ENCODE data around the gene CLCA1.

Gene CLCA1

DNA sequence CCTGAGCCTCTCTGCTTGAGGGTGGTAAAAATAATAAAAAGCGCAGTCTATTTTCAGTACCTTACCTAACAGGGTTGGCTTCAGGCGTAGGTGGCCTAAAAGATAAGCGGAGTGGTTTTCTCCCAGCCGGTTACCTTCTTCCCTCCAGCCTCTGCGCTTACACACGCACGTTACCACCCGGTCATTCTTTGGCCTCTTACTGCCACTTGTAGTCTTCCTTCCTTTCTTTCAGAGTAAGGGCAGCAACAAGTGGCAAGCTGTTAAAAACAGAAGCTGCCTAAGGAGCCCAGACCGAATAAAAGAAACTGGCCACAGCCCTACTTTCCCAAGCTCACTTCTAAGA, 35.4 kb downstream of the CLCA1 start:
- DNase-seq: no peak

DNA sequence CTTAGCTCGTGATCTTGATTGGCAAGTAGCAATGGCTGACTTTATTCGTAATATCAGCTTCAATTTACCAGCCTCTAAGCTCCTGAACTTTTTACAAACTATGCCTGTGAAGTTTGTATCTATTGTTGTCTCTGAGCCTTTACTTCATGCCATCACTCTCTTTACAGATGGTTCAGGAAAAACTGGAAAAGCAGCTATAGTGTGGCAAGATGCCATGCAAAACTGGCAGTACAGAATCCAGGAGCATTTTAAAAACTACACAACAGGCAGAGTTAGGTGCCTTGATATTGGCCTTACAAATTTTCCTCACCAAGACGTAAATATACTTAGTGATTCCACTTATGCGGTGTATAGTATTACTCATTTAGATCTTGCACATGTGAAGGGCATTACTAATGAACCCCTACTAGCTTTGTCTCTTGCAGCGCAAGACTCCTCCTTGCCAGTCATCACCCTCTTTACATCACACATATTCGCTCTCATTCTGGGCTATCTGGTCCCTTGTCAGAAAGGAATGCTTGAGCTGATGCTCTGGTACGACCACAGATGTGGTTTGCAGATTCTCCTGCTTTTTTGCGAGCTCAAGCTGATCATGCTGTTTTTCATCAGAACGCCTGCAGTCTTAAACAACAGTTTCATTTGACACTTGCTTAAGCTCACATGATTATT, 36.3 kb downstream of the CLCA1 start:
- no peak for DNase-seq

DNA sequence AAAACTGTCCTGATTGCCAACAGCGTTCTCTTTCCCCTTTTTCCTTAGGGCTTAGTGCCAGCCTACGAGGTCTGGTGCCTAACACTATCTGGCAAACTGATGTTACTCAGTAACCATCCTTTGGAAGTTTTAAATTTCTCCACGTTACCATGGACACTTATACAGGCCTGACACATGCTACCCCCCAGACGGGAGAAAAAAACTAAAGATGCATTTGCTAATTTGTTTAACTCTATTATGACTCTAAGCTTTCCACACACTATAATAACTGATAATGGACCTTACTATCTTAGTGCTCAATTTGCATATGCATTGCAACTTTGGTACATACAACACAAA, 36.8 kb downstream of the CLCA1 start:
- no peak for DNase-seq

DNA sequence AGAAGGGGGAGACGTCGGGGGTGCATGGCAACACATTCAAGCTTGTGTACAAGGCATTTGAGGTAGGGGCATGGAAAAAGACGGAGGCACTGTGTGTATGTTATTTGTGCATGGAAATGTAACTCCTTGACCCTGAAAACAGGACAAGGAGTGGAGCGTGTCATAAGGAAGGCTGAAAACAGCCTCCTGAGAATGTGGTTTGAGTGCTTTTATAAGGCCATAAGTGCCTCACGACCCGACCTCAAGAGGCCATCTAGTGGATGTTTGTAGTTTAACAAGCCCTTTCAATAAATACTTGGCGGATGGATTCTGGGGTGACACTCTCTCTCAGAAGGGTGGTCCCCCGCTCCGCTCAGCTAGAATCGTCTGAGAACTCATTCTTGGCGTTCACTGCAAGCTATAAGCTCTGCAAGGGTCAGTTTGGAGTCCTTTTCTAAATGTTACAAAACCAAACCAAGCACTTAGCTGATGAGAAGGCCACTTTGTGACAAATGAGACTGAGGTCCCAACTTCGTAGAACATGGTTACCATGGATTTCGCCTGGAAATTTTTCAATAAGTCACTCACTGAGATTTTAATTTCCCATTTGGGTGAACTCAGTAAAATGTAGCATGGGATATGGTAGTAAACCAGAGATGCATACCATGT, 39.3 kb downstream of the CLCA1 start:
- DNase-seq: no peak

DNA sequence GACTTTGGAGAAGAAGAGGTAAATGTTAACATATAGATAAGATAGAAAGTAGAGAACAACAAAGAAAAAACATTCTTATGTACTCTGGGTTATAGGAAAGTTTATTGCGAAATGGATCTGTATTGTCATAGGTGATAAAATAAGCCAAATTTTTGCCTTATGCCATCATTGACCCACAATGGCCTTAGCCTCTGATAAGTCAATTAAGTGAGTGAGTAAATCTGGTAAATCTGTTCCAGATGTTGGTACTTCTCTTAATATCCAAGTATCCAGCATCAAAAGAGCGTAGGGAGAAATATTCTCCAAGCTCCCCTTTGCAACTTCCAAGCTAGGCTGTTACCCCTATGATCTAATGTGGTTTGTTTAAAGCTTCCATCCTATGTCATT, 39.8 kb downstream of the CLCA1 start:
- DNase-seq: no peak

DNA sequence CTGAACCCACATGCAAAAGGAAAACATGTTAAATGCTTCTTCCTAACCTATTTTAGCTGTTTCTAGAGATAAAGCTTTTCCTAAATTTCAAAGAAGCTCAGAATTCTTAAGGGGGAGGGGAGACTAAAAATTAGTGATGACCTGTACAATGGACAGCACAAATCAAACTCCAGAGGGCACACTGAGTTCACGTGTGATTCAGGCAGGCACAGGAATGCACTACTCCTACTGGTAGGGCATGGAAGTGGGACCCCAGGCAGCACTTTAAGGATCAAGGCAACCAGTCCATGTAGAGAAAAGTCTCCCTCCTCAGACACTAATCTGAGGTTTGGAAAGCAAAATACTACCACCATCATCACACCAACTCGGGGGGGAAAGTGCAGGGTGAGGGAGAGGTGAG, 46.9 kb downstream of the CLCA1 start:
- DNase-seq: peak in 1 of 2 experiments; percentile 38

DNA sequence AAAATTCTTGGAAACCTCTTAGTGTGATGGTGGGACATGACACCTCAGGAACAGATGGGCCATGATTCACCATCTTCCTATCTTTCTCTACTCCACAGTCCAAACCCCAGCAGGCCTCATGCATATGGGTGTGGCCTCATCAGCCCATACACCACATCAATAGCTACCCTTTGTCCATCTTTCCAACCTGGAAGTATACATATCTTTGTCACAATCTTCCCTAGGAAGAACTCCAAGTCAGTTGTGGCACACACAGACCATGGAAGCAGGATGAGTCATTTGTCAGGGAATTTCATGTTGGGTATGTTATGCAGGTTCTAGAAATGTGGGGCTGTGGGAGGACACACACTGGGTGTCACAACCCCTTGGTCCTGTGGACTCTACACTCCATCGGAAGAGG, 47.6 kb downstream of the CLCA1 start:
- DNase-seq: no peak

DNA sequence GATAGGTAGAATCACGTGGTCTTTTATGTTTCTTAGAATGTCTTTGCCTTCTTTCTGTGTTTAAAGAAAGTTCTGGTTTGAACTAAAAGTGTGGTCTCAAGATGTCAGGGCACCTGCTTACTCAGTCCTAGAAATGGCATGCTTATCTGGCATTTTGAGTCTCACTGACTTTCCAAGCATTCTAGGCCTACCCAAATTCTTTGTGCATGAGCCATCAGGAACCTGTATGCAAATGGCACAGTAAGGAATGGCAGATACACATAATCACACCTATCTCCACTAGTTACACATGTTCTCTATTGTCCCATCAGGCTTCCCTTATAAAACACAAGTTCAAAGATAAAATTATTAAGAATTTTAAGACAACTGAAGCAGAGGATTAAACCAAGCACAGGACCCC, 48.6 kb downstream of the CLCA1 start:
- no peak for DNase-seq

DNA sequence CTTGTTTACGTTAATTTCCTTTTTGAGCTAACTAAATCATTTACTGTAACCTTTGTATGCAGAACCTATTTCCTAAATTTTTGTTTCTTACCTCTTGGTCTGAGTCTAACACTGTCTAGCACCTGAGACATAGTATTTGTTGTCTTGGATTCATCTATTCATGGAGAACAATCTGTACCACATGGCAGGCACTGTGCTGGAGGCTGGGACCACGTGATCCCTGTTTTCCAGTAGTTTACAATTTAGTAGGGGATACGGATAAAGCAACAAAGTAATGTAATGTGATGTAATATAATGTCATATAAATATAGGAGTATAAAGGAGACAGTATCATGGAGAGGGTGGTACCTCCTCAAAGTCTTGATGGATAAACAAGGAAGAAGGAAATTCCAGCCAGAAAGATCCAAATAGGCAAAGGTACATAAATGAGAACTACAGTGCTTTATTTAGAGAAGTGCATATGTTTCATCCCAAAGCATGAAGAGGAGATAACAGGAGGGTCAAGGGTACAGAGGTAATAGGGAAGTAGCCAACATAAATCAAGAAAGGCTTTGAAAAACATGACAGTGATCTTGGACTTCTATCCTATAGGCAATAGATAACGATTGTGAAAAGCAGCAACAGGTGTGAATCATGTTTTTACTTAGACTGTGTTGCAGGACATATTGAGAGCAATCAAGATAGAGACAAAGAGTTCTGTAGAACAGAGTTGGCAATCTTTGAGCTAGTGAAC, 52.2 kb downstream of the CLCA1 start:
- no peak for DNase-seq

DNA sequence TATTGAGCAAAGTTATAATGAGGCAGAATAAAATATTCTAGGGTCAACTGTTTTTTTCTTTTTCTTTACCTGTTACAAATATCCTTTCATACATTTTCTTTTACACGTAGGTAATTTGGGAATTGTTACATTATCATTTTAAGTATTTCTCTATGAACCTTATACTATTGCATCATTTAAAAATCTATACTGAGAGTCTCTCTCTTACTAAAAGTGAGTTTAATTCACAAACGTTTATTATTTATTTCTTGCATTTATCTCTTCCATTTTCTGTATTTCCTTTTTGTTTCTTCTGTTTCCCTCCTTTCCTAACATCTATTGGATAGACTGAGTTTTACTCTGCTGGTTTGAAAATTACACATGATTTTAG, 52.8 kb downstream of the CLCA1 start:
- DNase-seq: no peak

DNA sequence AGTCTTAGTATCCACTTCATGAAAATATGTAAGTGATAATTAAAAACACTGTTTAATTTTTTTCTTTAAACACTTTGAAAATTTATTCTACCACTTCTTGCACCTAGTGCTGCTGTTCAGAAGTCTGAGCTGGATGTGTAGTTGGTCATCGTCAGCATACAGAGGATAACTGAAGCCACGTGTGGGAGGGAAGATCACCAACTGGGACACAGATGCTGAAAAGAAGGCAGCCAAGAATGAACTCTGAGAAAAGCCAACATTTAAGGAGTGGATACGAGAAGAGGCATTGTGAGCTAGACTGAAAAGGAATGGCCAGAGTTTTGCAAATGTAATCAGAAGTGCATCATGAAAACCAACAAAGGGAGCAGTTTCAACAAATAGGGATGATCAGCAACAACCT, 53.5 kb downstream of the CLCA1 start:
- DNase-seq: no peak

DNA sequence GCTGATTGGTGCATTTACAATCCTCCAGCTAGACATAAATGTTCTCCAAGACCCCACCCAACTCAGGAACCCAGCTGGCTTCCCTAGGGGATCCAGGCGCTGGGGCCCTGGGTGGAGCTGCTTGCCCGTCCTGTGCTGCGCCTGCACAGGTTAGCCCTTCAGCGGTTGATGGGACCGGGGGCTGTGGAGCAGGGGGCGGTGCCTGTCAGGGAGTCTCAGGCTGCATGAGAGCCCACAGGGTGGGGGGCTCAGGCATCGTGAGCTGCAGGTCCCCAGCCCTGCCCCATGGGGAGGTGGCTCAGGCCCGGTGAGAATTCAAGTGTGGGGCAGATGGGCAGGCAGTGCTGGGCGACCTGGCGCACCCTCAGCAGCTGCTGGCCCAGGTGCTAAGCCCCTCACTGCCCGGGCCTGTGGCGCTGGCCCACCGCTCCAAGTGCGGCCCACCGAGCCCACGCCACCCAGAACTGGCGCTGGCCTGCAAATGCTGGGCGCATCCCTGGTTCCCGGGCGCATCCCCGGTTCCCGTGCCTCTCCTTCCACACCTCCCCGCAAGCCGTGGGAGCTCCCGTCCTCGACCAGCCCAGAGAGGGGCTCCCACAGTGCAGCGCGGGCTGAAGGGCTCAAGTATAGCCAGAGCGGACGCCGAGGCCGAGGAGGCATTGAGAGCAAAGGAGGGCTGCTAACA, 55.1 kb downstream of the CLCA1 start:
- no peak for DNase-seq

DNA sequence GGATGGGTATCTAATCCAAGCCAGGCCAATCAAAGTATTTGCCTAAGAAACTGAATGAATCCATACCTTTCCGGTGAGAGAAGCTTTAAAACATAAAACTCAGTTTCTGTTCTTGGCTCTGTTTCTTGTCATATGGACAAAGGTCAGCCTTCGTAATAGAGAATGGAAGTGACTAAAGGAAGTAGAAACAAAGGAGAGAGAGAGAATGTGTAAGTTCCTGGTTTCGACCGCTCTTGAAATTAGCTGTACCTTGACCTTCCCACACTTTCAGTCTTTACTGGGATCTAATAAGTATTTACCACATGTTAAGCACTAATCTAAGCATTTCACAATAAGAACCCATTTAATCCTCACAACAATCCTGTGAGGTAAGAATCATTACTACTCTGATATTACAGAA, 58.6 kb downstream of the CLCA1 start:
- DNase-seq: no peak

DNA sequence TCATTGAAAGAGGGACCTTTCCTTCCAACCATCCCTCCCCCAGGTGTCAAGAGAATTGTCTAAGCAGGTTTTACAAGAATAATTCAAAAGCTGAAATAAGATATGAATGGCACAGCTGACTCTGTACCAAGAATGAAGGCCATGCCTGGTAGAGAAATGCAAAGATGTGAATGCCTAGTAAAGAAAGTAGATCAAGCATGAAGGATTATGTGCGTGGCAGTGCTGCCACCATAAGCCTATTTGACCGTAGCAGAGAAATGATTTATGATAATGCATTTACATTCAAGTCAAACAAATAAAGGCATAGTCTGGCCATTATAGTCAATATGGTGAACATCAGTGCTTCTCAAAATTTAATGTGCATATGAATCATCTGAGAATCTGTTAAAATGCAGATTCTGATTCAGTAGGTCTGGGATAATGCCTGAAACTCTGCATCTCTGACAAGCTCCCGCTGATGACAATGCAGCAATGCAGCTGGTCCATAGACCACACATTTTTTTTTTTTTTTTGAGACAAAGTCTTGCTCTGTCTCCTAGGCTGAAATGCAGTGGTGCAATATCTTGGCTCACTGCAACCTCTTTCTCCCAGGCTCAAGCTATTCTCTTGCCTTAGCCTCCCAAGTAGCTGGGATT, 61.6 kb downstream of the CLCA1 start:
- DNase-seq: no peak

DNA sequence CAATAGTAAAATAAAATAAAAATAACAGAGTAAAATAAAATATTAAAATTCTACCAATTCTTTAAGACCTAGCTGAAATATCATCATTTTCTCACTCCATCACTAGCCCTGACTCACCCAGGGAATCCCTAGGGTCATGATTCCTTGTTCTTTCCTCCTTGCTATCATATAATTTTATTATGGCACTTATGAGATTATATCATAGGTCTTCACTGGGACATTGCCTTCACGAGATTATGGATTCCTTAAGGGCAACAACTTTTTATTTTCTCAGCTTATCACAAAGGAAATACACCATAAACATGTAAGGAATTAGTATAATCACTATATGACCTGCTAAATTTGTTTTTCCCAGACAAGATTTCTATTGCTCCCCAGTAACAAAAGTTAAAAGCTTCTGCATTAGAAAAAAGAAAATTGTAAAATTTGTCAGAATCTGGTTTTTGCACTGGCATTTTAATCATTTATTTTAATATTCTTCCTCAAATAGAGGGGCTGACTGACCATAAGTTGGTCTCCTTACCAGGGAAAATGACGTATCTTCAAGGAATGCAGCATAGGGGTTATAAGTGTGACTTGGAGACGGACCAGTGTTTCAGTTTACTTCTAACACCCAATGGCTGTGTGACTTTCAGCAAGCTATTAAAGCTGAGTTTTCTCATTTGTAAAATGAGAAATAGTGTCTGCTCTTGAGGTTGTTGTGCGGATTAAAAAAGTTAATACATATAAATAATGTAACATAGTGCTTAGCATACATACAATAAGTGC, 69.4 kb downstream of the CLCA1 start:
- no peak for DNase-seq

DNA sequence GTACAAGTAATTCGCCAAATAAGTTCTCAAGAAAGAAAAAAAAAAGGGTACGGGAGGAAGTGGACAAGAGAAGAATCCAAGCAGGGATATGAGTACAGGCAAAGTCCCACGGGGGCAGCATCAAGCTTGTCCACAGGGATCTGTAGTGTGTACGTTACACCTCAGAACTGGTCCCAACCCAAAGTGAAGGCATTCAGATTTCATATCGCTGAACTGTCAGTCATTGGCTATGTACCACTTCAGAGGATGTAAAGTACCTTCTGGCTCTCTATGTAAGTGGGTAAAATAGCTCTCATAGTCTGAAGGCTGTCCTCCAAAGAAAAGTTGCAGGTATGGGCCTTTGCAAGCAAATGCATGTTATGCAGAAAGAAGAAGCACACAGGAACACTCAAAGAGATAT, 70.0 kb downstream of the CLCA1 start:
- no peak for DNase-seq

DNA sequence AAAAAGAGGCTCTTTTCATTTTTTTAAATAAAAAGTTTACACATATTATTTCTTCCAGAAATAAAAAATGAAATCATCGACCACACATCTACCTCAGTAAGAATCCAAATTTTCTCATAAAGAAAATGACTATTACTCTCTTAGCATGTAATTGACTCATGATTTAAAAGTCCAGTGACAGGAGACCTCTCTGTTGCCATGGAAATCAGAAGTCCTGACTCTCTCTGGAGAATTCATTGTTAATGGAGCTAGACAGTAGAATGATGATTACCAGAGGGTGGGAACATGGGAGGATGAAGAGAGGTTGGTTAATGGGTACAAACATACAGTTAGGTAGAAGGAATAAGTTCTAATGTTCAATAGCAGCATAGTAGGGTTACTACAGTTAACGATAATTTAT, 73.1 kb downstream of the CLCA1 start:
- no peak for DNase-seq

DNA sequence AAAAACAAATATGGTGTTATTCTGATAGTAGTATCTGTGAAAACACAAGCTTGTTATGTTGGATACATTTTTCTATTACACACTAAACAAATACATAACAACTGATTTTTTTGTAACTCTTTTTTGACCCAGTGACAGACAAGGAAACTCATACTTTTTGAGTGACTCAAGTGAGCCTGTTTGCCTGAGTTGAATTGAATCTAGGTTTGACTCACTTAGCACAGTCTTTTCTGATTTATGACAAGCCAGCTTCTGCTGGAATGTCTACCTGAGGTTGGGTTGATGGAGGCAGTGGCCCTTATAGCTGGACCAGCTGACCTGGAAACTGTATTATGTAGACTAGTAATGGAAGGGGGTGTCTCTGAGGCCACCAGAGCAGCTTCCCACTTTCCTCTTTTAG, 73.9 kb downstream of the CLCA1 start:
- DNase-seq: peak in 1 of 2 experiments; percentile 31

DNA sequence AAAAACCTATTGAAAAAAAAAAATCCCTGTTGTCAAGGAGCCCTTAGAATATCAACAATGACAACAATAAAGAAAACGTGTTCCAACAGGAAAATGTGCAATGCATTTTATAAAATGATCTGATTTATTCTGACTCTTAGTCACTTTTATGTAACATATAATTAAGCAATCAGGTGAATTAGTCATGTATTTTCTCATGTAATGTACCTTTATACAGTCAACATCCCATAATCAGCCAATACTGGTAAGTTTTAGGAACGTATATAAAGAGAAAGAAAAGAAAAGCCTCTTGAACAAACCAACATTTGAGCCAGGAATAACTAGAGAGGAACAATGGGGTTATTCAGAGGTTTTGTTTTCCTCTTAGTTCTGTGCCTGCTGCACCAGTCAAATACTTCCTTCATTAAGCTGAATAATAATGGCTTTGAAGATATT, 78.1 kb downstream of the CLCA1 start, which contains the start of gene CLCA4:
CLCA4 (plus strand) TSS at position 292 of the 435 bp plus-strand sequence; CDS start at position 334, 42 bp downstream.
- no peak for DNase-seq

DNA sequence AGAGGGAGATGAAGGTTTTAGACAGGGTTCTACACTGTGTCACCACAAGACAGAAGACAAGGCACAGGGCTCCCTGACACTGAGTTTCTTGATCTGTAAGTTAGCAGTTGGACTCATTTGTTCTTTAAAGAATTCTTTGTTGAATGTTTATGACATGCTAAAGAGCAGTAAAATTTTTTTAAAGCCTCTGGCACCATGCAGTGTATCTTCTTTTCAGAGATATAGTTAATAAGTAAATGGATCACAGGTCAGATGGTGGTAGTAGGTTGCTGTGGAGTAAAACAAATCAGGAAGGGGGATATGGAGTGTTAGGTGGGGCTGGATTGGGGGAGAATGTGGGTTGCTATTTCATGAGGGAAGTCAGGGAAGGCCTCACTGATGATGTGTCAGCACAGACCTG, 80.1 kb downstream of the CLCA1 start:
- DNase-seq: no peak
